K562 (cell line): ENCODE results near the gene KLHL22.

Source experiments
- CTCF ChIP-seq, 3 experiments: IDR thresholded peaks in 2 of 3; conservative IDR thresholded peaks in 1 of 3; 2 replicates each; pipeline ENCODE4 v1.5.1; 2011 to 2012; ENCODE audit warnings: low read length in 3 of 3, mild to moderate bottlenecking in 3 of 3, control low read depth in 2 of 3, improper control_type of control experiment in 1 of 3, inconsistent platforms in 1 of 3, low read depth in 1 of 3, mixed read lengths in 1 of 3, moderate library complexity in 1 of 3; ENCODE audit not compliant: insufficient read depth in 2 of 3
- FOXJ3 ChIP-seq: sonication (generic); formaldehyde crosslinking; IDR thresholded peaks from 2 replicates; pipeline ENCODE4 v1.4.0; 2020; ENCODE audit warnings: mild to moderate bottlenecking, missing genetic modification reagents
- GABPA ChIP-seq: fragments of 200-800 bp; sonication (Bioruptor generic); conservative IDR thresholded peaks from 2 replicates; pipeline ENCODE4 v1.6.1; 2016; ENCODE audit warnings: low read depth, missing genetic modification characterization, missing compliant biosample characterization
- KLF16 ChIP-seq: IDR thresholded peaks from 2 replicates; pipeline ENCODE4 v1.6.1; 2016; ENCODE audit warnings: antibody characterized with exemption
- NFYB ChIP-seq: IDR thresholded peaks from 2 replicates; pipeline ENCODE4 v1.6.1; 2011; ENCODE audit warnings: mild to moderate bottlenecking, moderate library complexity; ENCODE audit not compliant: insufficient read length; ENCODE audit errors: extremely low read depth
- PREB ChIP-seq: sonication (generic); formaldehyde crosslinking; IDR thresholded peaks from 2 replicates; pipeline ENCODE4 v1.8.1; 2023; ENCODE audit warnings: mild to moderate bottlenecking, missing genetic modification reagents
- SIX5 ChIP-seq, 2 experiments: IDR thresholded peaks; 2 replicates each; pipeline ENCODE4 v1.6.1; 2011; ENCODE audit warnings: low read length in 2 of 2, borderline replicate concordance in 1 of 2, low read depth in 1 of 2, mild to moderate bottlenecking in 1 of 2, moderate library complexity in 1 of 2; ENCODE audit not compliant: insufficient read depth in 1 of 2
- SMAD3 ChIP-seq: fragments of 450-650 bp; formaldehyde crosslinking; conservative IDR thresholded peaks from 2 replicates; pipeline ENCODE4 v1.4.0; 2020; ENCODE audit warnings: mild to moderate bottlenecking
- SUPT5H ChIP-seq: fragments of 450-650 bp; IDR thresholded peaks from 2 replicates; pipeline ENCODE4 v1.6.1; 2016
- TBL1XR1 ChIP-seq, 2 experiments: IDR thresholded peaks; 2 replicates each; pipeline ENCODE4 v1.6.1; 2012; ENCODE audit warnings: improper control_type of control experiment in 2 of 2, low read length in 2 of 2, mild to moderate bottlenecking in 1 of 2
- TRIM28 ChIP-seq: fragments of 450-650 bp; IDR thresholded peaks from 2 replicates; pipeline ENCODE4 v1.6.1; 2017
- UBTF ChIP-seq, 2 experiments: IDR thresholded peaks; 2 replicates each; pipeline ENCODE4 v1.6.1; 2012; ENCODE audit warnings: improper control_type of control experiment in 2 of 2, low read depth in 2 of 2, low read length in 2 of 2, borderline replicate concordance in 1 of 2
- ZNF274 ChIP-seq: IDR thresholded peaks from 2 replicates; pipeline ENCODE4 v1.6.1; 2011; ENCODE audit warnings: low read depth, mild to moderate bottlenecking, low read length, moderate library complexity, borderline replicate concordance
- ZNF354B ChIP-seq: fragments of 250-450 bp; sonication (Bioruptor Pico); IDR thresholded peaks from 2 replicates; pipeline ENCODE4 v1.4.0; 2020

GRCh38 chr22:20395181-20395906, 100.3 kb downstream of the KLHL22 start:
- TF ChIP-seq FOXJ3 (CRISPR knock-in tag), result no peak
- no peak for TF ChIP-seq UBTF (IDR thresholded peaks at IDR 0.05; ENCODE audit: borderline replicate concordance in 1 of 2, low read depth in 2 of 2, low read length in 2 of 2)
- TF ChIP-seq KLF16, result no peak
- TF ChIP-seq NFYB, result no peak
- no peak for TF ChIP-seq PREB (CRISPR knock-in tag)
- TF ChIP-seq TBL1XR1 (IDR thresholded peaks at IDR 0.05; ENCODE audit: low read length in 2 of 2), result peak in 1 of 2 experiments; percentile 40; a peak in 1 of 4 replicates
- no peak for TF ChIP-seq CTCF (IDR thresholded peaks at IDR 0.05 in 2 of 3, conservative IDR thresholded peaks at IDR 0.05 in 1 of 3; ENCODE audit: insufficient read depth in 2 of 3, low read depth in 1 of 3, low read length in 3 of 3)
- TF ChIP-seq SMAD3 (CRISPR knock-in tag), result no peak
- TF ChIP-seq SIX5 (IDR thresholded peaks at IDR 0.05; ENCODE audit: borderline replicate concordance in 1 of 2, insufficient read depth in 1 of 2, low read depth in 1 of 2, low read length in 2 of 2), result 0 out of 4 replicates have a peak, but pooled peaks of 1 of the 2 experiments have one; percentile 3
- no peak for TF ChIP-seq TRIM28
- no peak for TF ChIP-seq GABPA (tag)
- no peak for TF ChIP-seq ZNF274
- no peak for TF ChIP-seq ZNF354B (CRISPR knock-in tag)
- TF ChIP-seq SUPT5H, result no peak
